ENCODE results near the gene PDXDC1.
"Not testable (repeated sequence)": the region's sequence is repeated elsewhere in the genome, so short reads cannot be mapped to it uniquely, and the experiment has no call there.

DNA sequence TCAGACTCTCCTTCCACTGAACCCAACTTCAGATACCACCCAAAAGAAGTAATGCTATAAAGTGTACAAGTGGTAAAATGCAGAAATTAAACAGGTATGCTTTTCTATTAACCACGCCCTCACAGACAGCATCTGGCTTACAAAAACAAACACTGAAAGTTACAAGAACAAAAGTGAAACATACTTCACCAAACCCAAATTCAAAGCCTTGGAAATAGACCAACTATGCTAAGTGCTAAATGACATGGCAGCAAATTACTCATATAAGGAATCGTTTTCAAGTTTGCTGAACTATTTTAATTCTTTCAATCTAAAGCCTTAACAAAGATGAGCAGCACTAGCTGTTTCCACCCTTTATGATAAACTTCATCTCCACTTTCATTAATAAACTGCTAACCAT lies 101.3 kb downstream of the PDXDC1 start:
- not testable (repeated sequence) for TF ChIP-seq ZFX, JUND (IDR thresholded peaks at IDR 0.05)
- TF ChIP-seq, protein P1, sequence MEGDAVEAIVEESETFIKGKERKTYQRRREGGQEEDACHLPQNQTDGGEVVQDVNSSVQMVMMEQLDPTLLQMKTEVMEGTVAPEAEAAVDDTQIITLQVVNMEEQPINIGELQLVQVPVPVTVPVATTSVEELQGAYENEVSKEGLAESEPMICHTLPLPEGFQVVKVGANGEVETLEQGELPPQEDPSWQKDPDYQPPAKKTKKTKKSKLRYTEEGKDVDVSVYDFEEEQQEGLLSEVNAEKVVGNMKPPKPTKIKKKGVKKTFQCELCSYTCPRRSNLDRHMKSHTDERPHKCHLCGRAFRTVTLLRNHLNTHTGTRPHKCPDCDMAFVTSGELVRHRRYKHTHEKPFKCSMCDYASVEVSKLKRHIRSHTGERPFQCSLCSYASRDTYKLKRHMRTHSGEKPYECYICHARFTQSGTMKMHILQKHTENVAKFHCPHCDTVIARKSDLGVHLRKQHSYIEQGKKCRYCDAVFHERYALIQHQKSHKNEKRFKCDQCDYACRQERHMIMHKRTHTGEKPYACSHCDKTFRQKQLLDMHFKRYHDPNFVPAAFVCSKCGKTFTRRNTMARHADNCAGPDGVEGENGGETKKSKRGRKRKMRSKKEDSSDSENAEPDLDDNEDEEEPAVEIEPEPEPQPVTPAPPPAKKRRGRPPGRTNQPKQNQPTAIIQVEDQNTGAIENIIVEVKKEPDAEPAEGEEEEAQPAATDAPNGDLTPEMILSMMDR (IDR thresholded peaks at IDR 0.05 in 2 of 3, conservative IDR thresholded peaks at IDR 0.05 in 1 of 3; ENCODE audit: borderline replicate concordance in 1 of 3, insufficient read depth in 1 of 3, low read depth in 2 of 3, low read length in 2 of 3): not testable (repeated sequence)
